Bronchial epithelial cell (primary cell): Measurements from ENCODE around the gene INSYN2A. TPM values are rescaled to one million over a fixed set of nuclear protein-coding genes. Genes with fewer than 3 reads are reported as not detected.

Experiments used
- DNase-seq: peaks from one replicate; pipeline ENCODE4 v3.0.0-alpha.2; 2010; ENCODE audit warnings: low read depth
- FAIRE-seq: peaks from 2 replicates; lab custom pipeline; 2011; peaks lifted over from hg19 to GRCh38; lab: Jason Lieb, UNC
- H3K27me3 ChIP-seq: 2 replicates; pipeline ENCODE4 v1.5.1; 2011; ENCODE audit warnings: low read length; ENCODE audit not compliant: control insufficient read depth, insufficient read depth
- H3K36me3 ChIP-seq: 2 replicates; pipeline ENCODE4 v1.5.1; 2011; ENCODE audit warnings: low read length; ENCODE audit not compliant: control insufficient read depth, insufficient read depth
- H3K4me3 ChIP-seq: 2 replicates; pipeline ENCODE4 v1.5.1; 2011; ENCODE audit warnings: mild to moderate bottlenecking, low read depth, low read length, control low read depth
- total RNA-seq: library from RNA; depleted of rRNA; stranded (reverse); fragments of >200 nt; gene quantifications from 2 replicates; pipeline ENCODE4 v1.2.1, GENCODE V29; 2014
- TF ChIP-seq, protein P1 (sequence below): IDR thresholded peaks from 2 replicates; pipeline ENCODE4 v1.5.1; 2011; ENCODE audit warnings: mild to moderate bottlenecking, moderate library complexity, low read length, control low read depth, inconsistent platforms; ENCODE audit not compliant: insufficient read depth, severe bottlenecking

Gene INSYN2A
- total RNA-seq, 1 donor from 2014 or later, result not detected

DNA sequence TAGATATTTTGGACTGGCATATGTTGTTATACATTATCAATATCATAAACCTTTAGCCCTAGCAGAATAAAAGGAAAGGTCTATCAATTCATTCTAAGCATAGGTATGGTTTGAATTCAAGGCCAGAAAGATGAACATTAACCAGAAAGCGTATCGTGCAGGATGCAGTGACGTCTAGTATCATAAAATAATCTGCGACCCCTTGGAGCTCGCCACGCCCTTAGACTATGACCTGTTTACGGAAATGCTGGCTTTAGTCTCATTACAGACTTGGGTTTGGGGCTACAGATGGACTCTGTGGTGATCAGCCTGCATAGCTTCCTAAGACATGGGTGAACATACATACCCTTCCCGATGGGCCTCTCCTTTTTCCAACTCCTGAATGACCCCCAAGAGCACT, 21.5 kb downstream of the INSYN2A start:
- DNase-seq (no peak), FAIRE-seq (no peak)
- Histone ChIP-seq H3K27me3 (no peaks in the 10 kb centered on the region), H3K36me3 (peaks cover 2% of the 10 kb centered on the region), H3K4me3 (no peak overlapping the region)
- TF ChIP-seq, protein P1, sequence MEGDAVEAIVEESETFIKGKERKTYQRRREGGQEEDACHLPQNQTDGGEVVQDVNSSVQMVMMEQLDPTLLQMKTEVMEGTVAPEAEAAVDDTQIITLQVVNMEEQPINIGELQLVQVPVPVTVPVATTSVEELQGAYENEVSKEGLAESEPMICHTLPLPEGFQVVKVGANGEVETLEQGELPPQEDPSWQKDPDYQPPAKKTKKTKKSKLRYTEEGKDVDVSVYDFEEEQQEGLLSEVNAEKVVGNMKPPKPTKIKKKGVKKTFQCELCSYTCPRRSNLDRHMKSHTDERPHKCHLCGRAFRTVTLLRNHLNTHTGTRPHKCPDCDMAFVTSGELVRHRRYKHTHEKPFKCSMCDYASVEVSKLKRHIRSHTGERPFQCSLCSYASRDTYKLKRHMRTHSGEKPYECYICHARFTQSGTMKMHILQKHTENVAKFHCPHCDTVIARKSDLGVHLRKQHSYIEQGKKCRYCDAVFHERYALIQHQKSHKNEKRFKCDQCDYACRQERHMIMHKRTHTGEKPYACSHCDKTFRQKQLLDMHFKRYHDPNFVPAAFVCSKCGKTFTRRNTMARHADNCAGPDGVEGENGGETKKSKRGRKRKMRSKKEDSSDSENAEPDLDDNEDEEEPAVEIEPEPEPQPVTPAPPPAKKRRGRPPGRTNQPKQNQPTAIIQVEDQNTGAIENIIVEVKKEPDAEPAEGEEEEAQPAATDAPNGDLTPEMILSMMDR, result no peak

DNA sequence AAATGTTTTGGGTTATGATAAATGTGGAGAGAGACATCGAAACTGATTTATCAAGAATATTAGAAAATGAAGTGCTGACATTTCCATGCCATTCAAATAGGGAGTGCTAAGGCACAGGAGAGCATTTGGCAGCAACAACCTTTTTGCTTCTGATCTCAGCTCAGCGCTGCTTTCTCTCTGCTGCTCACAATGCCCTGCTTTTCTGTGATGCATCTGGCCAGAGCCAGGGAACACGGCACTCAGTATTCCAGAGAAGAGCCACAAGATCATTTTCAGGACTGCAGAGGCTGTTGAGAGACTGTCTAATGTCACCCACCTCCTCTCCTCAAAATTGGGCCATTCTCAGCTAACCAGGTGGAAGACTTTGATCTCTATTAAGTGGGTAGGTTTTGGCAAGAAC, 28.1 kb downstream of the INSYN2A start:
- Histone ChIP-seq H3K4me3 (no peak overlapping the region), H3K36me3 (no peaks in the 10 kb centered on the region), H3K27me3 (no peaks in the 10 kb centered on the region)
- DNase-seq, result no peak
- TF ChIP-seq, protein P1, result no peak
- no peak for FAIRE-seq

- no peak overlapping the region for H3K4me3 ChIP-seq
- DNase-seq (no peak), FAIRE-seq (no peak)
- no peaks in the 10 kb centered on the region for H3K27me3 ChIP-seq
- peaks cover 2% of the 10 kb centered on the region for H3K36me3 ChIP-seq
- TF ChIP-seq, protein P1, result no peak
Measured at GRCh38 chr10:127162841-127163240, 33.5 kb downstream of the INSYN2A start.

GRCh38 chr10:127161482-127161881, 34.9 kb downstream of the INSYN2A start:
- TF ChIP-seq, protein P1, result no peak
- Histone ChIP-seq H3K27me3 (no peaks in the 10 kb centered on the region), H3K4me3 (no peak overlapping the region), H3K36me3 (peaks cover 2% of the 10 kb centered on the region)
- DNase-seq, result no peak
- no peak for FAIRE-seq

GRCh38 chr10:127159648-127160245, 36.6 kb downstream of the INSYN2A start:
- Histone ChIP-seq H3K36me3 (peaks cover 2% of the 10 kb centered on the region), H3K4me3 (no peak overlapping the region), H3K27me3 (no peaks in the 10 kb centered on the region)
- FAIRE-seq, result no peak
- DNase-seq, result no peak
- TF ChIP-seq, protein P1, result no peak

- FAIRE-seq, result no peak
- no peak overlapping the region for H3K4me3 ChIP-seq
- TF ChIP-seq, protein P1, result no peak
- DNase-seq, result no peak
- H3K27me3 ChIP-seq, result no peaks in the 10 kb centered on the region
- peaks cover 2% of the 10 kb centered on the region for H3K36me3 ChIP-seq
Measured at GRCh38 chr10:127158662-127159061, 37.7 kb downstream of the INSYN2A start.
